SH-SY5Y (cell line): Measurements from ENCODE around the gene IGFBP4.

Source experiments
- GATA2 ChIP-seq: IDR thresholded peaks from 2 replicates; pipeline ENCODE4 v1.6.1; 2011; ENCODE audit warnings: mild to moderate bottlenecking, low read depth, low read length
- GATA3 ChIP-seq: IDR thresholded peaks from 2 replicates; pipeline ENCODE4 v1.6.1; 2011; ENCODE audit warnings: low read depth, mild to moderate bottlenecking, low read length, moderate library complexity

DNA sequence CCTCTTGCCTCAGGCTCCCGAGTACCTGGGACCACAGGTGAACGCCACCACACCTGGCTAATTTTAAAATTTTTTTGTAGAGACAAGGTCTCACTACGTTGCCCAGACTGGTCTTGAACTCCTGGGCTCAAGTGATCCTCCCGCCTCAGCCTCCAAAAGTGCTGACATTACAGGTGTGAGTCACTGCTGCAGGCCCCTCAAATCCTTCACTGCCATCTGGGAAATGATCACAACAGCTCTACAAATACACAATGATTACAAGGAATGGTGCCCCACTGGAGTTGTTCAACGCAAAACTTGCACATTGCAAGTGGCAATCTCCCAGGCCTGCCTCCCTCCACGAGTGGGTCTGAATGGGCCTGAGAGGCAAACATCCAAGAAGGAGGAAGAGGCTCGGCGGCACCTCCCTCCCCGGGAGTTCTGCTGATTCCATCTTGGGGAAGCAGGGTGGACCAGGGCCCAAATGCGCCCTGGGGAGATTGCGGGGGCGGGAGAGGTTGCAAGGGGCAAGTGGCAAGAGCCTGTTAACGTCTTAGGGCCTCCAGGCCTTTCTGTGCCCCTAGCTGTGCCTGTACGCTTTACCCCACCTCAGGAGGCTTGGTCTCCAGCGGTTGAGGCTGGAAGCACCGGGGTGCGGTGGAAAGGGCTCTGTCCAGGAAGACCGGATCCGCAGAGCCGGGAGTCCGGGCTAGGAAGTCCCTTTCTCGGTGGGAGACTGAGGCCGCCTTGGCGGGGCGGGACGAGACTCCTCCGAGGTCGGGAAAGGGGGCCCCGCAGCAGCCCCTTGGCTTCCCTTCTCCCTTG lies 656 bp upstream of the IGFBP4 start:
- no peak for TF ChIP-seq GATA2
- no peak for TF ChIP-seq GATA3
